GM21360 (cell line): ENCODE results near the gene UROD.
"Not testable (repeated sequence)": the region's sequence is repeated elsewhere in the genome, so short reads cannot be mapped to it uniquely, and the experiment has no call there.

Source experiments
- ATAC-seq: cut with Tn5 transposase; IDR thresholded peaks from one replicate; pipeline ENCODE4 v1.9.1; 2021; ENCODE audit warnings: mild to moderate bottlenecking, moderate library complexity; ENCODE audit not compliant: unreplicated experiment

UROD gene

GRCh38 chr1:45038240-45038639 lies 26.2 kb downstream of the UROD start:
- no peak for ATAC-seq

- no peak for ATAC-seq
Observed at GRCh38 chr1:45038661-45039364, 26.8 kb downstream of the UROD start.

GRCh38 chr1:45040297-45040696 lies 28.2 kb downstream of the UROD start:
- no peak for ATAC-seq

- ATAC-seq = no peak
Observed at GRCh38 chr1:45043094-45043493, 31.0 kb downstream of the UROD start.

- ATAC-seq = no peak
Observed at GRCh38 chr1:45044916-45045315, 32.9 kb downstream of the UROD start.

GRCh38 chr1:45047032-45047431 lies 35.0 kb downstream of the UROD start:
- no peak for ATAC-seq

- no peak for ATAC-seq
Observed at GRCh38 chr1:45051005-45051772, 39.1 kb downstream of the UROD start.

GRCh38 chr1:45057542-45057941 lies 45.5 kb downstream of the UROD start:
- ATAC-seq = no peak

GRCh38 chr1:45059829-45060228 lies 47.8 kb downstream of the UROD start:
- no peak for ATAC-seq

GRCh38 chr1:45062463-45062862 lies 50.4 kb downstream of the UROD start:
- not testable (repeated sequence) for ATAC-seq

GRCh38 chr1:45065083-45065482 lies 53.0 kb downstream of the UROD start:
- ATAC-seq = no peak
